HFF-Myc (cell line): ENCODE results near the gene IMPDH1.

Experiments
- DNase-seq: peaks from one replicate; pipeline ENCODE4 v3.0.0-alpha.2; 2011; ENCODE audit warnings: low read depth; ENCODE audit errors: extremely low read depth
- H3K4me3 ChIP-seq: replicated peaks from 2 replicates; pipeline ENCODE4 v1.5.1; 2011; ENCODE audit warnings: low read depth, mild to moderate bottlenecking, control low read depth, low read length
- TF ChIP-seq, protein P1 (sequence below): IDR thresholded peaks from 2 replicates; pipeline ENCODE4 v1.5.1; 2012; ENCODE audit warnings: mild to moderate bottlenecking, low read depth, low read length, control low read depth; ENCODE audit errors: missing control alignments

Gene IMPDH1

DNA sequence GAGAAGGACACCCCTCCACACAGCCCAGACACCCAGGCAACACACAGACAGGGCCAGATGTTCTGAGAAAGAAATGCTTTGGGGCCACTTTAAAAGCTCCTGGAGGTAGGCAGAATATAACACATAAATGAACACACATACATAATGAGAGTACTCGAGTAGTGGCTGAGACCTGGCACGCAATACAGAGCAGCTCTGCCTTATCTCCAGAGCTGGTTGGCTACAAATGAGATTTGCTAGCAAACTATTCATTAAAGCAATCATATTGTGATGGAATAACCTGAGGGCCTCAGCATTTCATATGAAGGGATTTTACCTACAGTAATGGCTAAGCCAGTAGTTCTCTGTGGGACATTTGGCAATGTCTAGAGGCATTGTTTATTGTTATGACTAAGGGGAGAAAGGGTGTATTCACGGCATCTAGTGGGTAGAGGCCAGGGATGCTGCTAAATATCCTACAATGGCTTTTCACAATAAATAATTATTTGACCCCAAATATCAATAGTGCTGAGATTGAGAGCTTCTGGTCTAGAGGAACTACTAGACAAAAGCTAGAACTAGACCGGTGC lies 5.5 kb upstream of the IMPDH1 start:
- TF ChIP-seq, protein P1, sequence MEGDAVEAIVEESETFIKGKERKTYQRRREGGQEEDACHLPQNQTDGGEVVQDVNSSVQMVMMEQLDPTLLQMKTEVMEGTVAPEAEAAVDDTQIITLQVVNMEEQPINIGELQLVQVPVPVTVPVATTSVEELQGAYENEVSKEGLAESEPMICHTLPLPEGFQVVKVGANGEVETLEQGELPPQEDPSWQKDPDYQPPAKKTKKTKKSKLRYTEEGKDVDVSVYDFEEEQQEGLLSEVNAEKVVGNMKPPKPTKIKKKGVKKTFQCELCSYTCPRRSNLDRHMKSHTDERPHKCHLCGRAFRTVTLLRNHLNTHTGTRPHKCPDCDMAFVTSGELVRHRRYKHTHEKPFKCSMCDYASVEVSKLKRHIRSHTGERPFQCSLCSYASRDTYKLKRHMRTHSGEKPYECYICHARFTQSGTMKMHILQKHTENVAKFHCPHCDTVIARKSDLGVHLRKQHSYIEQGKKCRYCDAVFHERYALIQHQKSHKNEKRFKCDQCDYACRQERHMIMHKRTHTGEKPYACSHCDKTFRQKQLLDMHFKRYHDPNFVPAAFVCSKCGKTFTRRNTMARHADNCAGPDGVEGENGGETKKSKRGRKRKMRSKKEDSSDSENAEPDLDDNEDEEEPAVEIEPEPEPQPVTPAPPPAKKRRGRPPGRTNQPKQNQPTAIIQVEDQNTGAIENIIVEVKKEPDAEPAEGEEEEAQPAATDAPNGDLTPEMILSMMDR: no peak
- no peak for DNase-seq
- H3K4me3 ChIP-seq: no peak overlapping the region

DNA sequence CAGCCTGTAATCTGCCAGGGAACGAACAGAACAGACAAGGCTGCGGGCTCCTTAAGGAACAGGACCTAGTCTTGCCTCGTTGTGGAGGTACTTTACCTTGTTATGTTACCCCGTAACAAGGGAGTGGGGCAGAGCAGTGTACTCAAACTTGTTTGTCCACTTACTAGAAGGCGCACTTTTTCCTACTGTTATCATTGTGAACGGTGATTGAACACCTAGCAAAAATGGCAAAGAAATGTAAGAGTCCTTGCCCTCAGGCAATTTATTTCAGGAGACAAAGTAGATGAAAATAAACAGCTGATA lies 620 bp upstream of the IMPDH1 start:
- DNase-seq: no peak
- H3K4me3 ChIP-seq: peak overlapping the region; percentile 59
- TF ChIP-seq, protein P1: no peak

GRCh38 chr7:128408709-128409595 lies 830 bp downstream of the IMPDH1 start:
- TF ChIP-seq, protein P1: no peak
- peak overlapping the region; percentile 59 for H3K4me3 ChIP-seq
- no peak for DNase-seq

DNA sequence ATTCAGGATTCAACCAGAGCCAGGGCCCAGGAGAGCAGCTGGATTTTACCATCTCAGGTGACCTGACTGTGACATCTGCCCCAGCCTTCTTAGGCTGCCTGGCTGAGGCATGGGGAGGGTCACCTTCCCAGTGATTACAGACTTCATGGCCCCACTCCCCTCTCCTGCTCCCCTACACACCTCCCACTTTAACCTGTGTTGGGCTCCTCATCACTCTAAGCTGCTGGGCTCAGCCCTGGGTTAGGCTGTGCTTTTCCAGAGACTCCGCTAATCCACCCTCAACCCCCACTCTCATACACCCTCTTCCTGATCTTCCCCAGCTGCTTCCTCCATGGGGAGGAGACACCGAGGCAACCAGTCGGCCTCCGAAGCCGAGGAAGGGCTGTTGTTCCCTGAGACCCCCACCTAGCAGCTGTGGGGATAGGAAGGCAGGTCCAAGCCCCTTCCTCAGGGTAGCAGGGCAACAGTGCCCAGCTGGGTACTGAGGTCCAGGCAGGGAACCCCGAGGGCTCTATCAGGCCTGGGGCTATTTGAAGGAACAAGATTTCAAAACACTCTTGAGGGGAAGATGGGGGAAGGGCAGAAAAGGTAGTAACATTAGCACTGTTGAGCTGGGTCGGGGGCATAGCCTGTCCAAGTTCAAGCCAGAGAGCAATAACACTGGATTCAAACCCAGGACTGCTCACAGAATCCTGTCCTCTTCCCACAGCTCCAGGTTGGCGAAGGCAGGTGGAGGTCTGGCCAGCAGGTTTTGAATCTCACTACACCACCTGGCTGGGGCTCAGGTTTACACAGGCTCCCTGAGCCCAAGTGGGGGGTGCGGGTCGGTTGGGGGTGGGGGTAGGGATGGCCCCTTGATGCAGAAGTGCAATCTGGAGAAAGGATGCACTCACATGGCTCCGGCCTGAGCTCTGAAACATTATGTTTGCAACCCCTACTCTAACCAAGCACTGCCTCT lies 1.8 kb downstream of the IMPDH1 start:
- TF ChIP-seq, protein P1: no peak
- no peak for DNase-seq
- H3K4me3 ChIP-seq: peak overlapping the region; percentile 59; the same call in 1 of the 2 replicates

DNA sequence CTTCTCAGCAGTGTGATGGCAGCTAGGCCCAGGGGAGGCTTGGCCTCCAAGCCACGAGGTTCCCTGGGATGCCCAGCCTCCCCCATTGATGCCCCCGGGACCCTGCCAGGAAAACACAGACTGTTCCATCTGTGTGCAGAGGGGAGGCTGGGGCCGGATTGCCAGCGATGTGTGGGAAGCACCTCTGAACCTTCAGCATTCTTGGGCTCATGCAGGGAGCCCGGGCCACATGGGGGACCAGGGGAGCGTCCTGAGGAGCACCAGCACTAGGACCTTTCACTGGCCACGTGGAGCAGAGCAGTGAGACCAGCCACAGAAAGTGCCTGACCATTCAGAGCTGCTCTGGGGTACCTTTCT lies 2.6 kb downstream of the IMPDH1 start:
- DNase-seq: no peak
- TF ChIP-seq, protein P1: no peak
- H3K4me3 ChIP-seq: no peak overlapping the region

DNA sequence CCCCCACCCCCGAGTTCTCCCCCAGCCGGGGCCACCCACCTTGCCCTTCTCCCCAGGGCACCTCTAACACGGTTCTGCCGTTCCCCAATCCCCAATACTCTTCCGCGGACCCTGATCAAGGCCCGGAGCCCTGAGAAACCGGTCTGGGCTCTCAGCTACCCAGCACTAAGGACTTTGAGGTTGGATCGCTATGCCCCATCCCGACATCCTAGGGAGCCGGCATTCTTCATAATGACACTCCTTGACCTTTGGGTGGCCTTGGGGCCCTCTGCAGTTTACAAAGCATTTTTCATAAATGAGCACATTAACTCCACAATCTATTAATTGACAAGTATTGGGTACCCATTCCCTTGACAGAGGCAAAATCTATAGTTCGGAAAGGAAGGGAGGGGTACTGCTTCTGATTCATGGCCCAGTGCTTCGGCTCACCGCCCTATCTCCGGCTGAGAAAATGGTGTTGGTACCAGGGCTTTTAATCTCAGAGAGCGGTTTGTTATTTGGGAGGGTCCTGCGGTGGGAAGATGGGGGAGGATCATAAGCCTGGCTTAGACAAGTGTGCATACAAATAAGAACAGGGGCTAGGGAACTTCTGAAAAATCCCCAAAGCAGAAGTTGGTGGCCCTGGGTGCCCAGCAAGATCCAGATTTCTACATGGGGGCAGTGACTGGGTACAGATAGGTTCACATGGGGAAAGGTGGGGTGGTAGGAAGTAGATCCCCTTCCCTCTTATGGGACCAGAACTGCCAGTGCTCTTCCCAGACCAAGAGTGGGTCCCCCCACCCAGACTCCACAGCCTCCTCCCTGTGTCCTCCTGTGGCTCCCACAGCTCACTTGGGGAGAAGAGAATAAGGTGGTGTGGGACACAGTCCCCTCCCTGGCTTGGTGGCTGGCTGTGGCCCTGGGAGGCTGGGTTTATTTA lies 3.2 kb downstream of the IMPDH1 start:
- DNase-seq: no peak
- TF ChIP-seq, protein P1: no peak
- H3K4me3 ChIP-seq: no peak overlapping the region
